ENCODE data around the gene LPAR5.

- TF ChIP-seq CTCF (conservative IDR thresholded peaks at IDR 0.05; ENCODE audit: low read depth, low read length), result no peak
- no peak for TF ChIP-seq EZH2 (IDR thresholded peaks at IDR 0.05; ENCODE audit: borderline replicate concordance, low read depth, low read length, poor library complexity, severe bottlenecking)
Measured at GRCh38 chr12:6607751-6608591, 27.8 kb downstream of the LPAR5 start.

Data from A673 (cell line).